Karpas-422 (cell line): Measurements from ENCODE around the gene BPGM. TPM values are rescaled to one million over a fixed set of nuclear protein-coding genes. Genes with fewer than 3 reads are reported as not detected.

Source experiments
- DNase-seq: peaks from one replicate; pipeline ENCODE4 v3.0.0-alpha.2; 2015
- H2AFZ ChIP-seq: fragments of 200-600 bp; sonication (generic); 2 replicates; pipeline ENCODE4 v1.6.1; 2014; ENCODE audit warnings: antibody characterized with exemption, low read length, mixed read lengths
- H3K27ac ChIP-seq: fragments of 200-600 bp; sonication (generic); 2 replicates; pipeline ENCODE4 v1.5.1; 2014; ENCODE audit warnings: mild to moderate bottlenecking, low read length, moderate library complexity
- H3K27me3 ChIP-seq: fragments of 200-600 bp; sonication (generic); 2 replicates; pipeline ENCODE4 v1.6.1; 2014; ENCODE audit warnings: low read length, mixed read lengths
- H3K36me3 ChIP-seq: fragments of 200-600 bp; sonication (generic); 2 replicates; pipeline ENCODE4 v1.6.1; 2014; ENCODE audit warnings: low read length, mixed read lengths; ENCODE audit not compliant: insufficient read depth
- H3K4me1 ChIP-seq: fragments of 200-600 bp; sonication (generic); 2 replicates; pipeline ENCODE4 v1.6.1; 2014; ENCODE audit warnings: mild to moderate bottlenecking, low read length, mixed read lengths
- H3K4me2 ChIP-seq: fragments of 200-600 bp; sonication (generic); 2 replicates; pipeline ENCODE4 v1.6.1; 2014; ENCODE audit warnings: low read length, low read depth, mild to moderate bottlenecking; ENCODE audit not compliant: poor library complexity, severe bottlenecking
- H3K4me3 ChIP-seq: fragments of 200-600 bp; sonication (generic); 2 replicates; pipeline ENCODE4 v1.5.1; 2014; ENCODE audit warnings: mild to moderate bottlenecking, antibody characterized with exemption, low read length, mixed read lengths
- H3K79me2 ChIP-seq: fragments of 200-600 bp; sonication (generic); 2 replicates; pipeline ENCODE4 v1.6.1; 2014; ENCODE audit warnings: mild to moderate bottlenecking, low read length, mixed read lengths
- H3K9ac ChIP-seq: fragments of 200-600 bp; sonication (generic); 2 replicates; pipeline ENCODE4 v1.6.0; 2014; ENCODE audit warnings: low read length
- H3K9me2 ChIP-seq: fragments of 200-600 bp; sonication (generic), shearing (Covaris generic); replicated peaks from 2 replicates; pipeline ENCODE4 v1.6.0; 2014; ENCODE audit warnings: mild to moderate bottlenecking, low read length, moderate library complexity; ENCODE audit not compliant: insufficient read depth
- H3K9me3 ChIP-seq: fragments of 300-700, 200-600 bp; sonication (generic); 2 replicates; pipeline ENCODE4 v1.6.1; 2014; ENCODE audit warnings: low read length, mixed read lengths
- H4K20me1 ChIP-seq: fragments of 200-600 bp; sonication (generic); 2 replicates; pipeline ENCODE4 v1.6.1; 2014; ENCODE audit warnings: mild to moderate bottlenecking, antibody characterized with exemption, low read length, low read depth; ENCODE audit not compliant: insufficient read depth
- total RNA-seq: library from RNA; depleted of rRNA; stranded (reverse); fragments of >200 nt; shearing (Covaris generic); gene quantifications from 2 replicates; pipeline ENCODE4 v1.2.3, GENCODE V29; 2014; ENCODE audit warnings: low replicate concordance

BPGM gene
- total RNA-seq, 1 experiment from 2014 or later, result 11.1 TPM

DNA sequence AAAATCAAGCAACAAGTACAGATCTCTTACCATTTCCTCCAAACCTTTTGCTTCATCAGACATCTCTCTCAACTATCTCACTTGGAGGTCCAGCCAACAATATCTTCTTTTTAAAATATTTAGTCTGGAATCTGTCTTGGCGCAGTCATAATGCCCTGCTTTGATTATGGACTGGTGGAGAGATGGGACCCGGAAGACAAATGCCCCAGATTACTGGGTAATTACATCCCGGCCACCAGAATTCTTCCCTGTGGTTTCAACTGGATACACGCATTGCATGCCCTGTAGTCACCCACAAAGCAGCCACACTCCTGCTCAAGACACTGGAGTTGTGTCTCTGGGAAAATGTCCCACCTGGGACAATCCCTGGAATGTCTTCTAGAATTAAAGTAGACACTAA lies 65.5 kb downstream of the BPGM start:
- Histone ChIP-seq H3K9me3 (no peaks in the 10 kb centered on the region), H3K36me3 (no peaks in the 10 kb centered on the region), H4K20me1 (no peaks in the 10 kb centered on the region), H3K79me2 (no peaks in the 10 kb centered on the region), H3K9me2 (no peaks in the 10 kb centered on the region), H3K9ac (no peak overlapping the region), H3K27ac (no peak overlapping the region), H2AFZ (no peak overlapping the region), H3K27me3 (no peaks in the 10 kb centered on the region), H3K4me1 (no peaks in the 10 kb centered on the region), H3K4me2 (no peak overlapping the region), H3K4me3 (no peak overlapping the region)
- DNase-seq, result no peak

DNA sequence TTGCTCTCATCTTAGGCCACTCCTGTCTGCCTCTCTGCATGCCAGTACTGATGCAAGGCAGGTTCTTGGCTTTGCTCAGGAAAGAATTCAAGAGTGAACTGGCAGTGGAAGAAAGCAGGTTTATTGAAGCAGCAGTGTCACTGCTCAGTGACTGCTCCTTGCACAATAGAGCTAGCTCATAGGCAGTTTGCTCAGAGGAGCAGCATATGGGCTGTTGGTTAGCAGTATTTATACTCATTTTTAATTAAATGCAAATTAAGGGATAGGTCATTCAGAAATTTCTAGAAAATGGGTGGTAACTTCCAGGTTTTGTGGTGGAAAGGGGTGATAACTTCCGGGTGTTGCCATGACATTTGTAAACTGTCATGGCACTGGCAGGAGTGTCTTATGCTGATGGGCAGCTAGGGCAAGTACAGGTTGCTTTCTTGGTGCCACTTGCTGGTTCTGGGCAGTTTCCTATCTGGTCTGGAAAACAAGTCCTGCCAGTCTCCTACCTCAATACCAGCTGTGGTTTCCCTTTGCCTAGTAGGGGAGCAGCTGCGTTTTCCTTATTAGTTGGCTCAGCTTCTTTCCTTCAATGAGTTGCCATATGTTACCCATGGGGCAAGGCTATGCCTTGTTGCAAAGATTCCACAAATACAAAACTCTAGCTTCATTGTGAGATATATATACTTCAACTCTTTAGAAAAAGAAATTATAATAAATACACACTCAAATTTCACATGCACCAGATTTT lies 68.0 kb downstream of the BPGM start:
- Histone ChIP-seq H3K79me2 (no peaks in the 10 kb centered on the region), H3K9me2 (no peaks in the 10 kb centered on the region), H3K27me3 (no peaks in the 10 kb centered on the region), H3K9me3 (no peaks in the 10 kb centered on the region), H3K27ac (no peak overlapping the region), H3K4me1 (no peaks in the 10 kb centered on the region), H3K4me2 (no peak overlapping the region), H3K36me3 (no peaks in the 10 kb centered on the region), H2AFZ (no peak overlapping the region), H3K9ac (no peak overlapping the region), H3K4me3 (no peak overlapping the region), H4K20me1 (no peaks in the 10 kb centered on the region)
- no peak for DNase-seq

DNA sequence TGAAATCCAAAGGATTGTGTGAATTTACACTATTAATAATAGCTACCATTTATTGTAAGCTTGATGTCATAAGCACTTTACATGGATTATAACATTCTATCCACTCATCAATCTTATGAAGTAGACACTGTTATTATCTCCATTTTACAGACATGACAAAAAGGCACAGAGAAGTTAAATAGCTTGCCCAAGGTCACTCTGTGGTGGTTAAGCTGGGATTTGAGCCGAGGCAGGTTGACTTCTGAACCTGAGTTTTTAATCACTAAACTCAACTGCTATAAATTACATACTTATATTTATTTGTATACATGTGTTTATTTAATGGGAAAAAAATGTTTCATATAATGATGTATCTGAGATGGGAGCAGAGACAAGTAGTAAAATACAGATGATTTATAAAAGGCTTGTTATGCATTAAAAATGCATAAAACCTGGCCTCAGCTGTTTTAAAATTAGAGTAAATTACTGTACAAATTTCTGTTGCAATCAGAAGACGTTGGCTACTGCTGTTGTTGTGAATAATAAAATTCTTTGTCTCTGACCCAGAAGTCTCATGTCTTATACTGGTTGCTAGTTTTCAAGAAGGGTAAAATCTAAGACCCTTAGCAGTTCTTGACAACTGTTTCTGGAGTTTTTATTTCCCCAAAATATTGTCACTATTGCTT lies 71.7 kb downstream of the BPGM start:
- no peaks in the 10 kb centered on the region for H3K9me3 ChIP-seq
- no peaks in the 10 kb centered on the region for H4K20me1 ChIP-seq
- H3K4me1 ChIP-seq, result no peaks in the 10 kb centered on the region

DNA sequence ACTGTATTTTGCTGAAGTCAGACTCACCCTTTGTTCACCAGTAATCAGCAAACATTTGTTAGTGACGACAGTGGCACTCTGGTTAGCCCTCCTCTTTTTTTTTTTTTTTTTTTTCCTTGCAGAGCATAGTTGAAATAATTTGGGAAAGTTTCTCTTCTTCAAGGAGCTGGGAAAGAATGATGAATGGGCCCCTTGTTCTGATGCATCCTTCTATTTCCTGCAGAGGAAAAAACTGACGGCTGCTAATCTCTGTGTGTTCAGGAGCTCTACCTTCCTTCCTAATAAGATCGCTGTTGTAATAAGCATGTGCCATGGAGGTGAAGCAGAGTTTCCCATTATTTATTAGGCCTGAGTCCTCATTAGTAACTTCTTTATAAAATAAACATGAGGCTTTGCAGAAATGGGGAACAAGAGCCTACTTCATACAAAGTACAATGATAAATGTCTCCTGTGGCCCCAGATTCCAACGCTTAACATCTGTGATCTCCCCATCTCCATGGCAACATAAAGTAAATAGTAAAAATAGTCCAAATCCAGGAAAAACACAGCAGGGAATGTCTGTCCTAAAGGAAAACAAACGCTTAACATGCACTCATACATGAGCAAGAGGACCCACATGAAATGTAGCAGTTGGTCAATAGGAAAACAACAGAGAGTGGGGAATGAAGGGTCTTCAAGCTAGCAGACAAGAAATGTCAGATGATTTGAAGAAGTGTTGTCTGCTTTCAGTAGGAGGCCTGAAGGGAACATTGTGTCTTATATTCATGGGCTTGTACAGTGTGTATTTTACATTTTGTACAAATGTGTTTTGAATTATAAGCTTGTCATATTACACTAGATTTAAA lies 73.7 kb downstream of the BPGM start:
- H3K9ac ChIP-seq, result no peak overlapping the region

More for the DNA sequence above, 71.7 kb downstream of the BPGM start:
- H3K9ac ChIP-seq, result no peak overlapping the region
- no peak overlapping the region for H3K4me2 ChIP-seq
- H3K27ac ChIP-seq, result no peak overlapping the region
- H3K27me3 ChIP-seq, result no peaks in the 10 kb centered on the region
- no peak overlapping the region for H2AFZ ChIP-seq
- H3K9me2 ChIP-seq, result no peaks in the 10 kb centered on the region
- no peak for DNase-seq
- no peaks in the 10 kb centered on the region for H3K36me3 ChIP-seq
- H3K4me3 ChIP-seq, result no peak overlapping the region
- no peaks in the 10 kb centered on the region for H3K79me2 ChIP-seq

DNA sequence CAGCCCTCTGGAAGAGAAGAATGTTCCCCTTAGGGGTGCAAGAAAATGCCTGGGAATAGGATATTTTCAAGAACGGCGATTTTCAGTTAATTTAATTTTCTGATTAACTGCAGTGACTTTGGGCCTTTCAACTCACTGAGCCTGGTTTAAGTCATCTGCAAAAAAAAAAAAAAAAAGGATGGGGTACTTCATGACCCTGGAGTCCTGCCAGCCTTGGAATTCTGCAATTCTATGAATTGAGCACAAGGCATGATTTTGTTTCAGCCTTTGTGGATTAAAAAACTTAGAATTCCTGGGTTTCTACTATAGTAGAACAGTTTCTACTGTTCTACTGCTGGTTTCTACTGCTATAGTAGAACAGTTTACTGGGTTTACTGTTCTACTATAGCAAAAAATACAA lies 74.5 kb downstream of the BPGM start:
- H4K20me1 ChIP-seq, result no peaks in the 10 kb centered on the region
- no peak overlapping the region for H3K27ac ChIP-seq
- no peaks in the 10 kb centered on the region for H3K9me2 ChIP-seq
- H3K9ac ChIP-seq, result no peak overlapping the region
- no peaks in the 10 kb centered on the region for H3K9me3 ChIP-seq
- DNase-seq, result no peak
- no peaks in the 10 kb centered on the region for H3K4me1 ChIP-seq
- H3K4me3 ChIP-seq, result no peak overlapping the region
- H3K79me2 ChIP-seq, result no peaks in the 10 kb centered on the region
- no peak overlapping the region for H2AFZ ChIP-seq
- no peaks in the 10 kb centered on the region for H3K36me3 ChIP-seq
- H3K4me2 ChIP-seq, result no peak overlapping the region
- no peaks in the 10 kb centered on the region for H3K27me3 ChIP-seq

More for the DNA sequence above, 73.7 kb downstream of the BPGM start:
- Histone ChIP-seq H3K9me3 (no peaks in the 10 kb centered on the region), H3K4me2 (no peak overlapping the region), H3K27ac (no peak overlapping the region), H2AFZ (no peak overlapping the region), H3K27me3 (no peaks in the 10 kb centered on the region), H3K9me2 (no peaks in the 10 kb centered on the region), H3K79me2 (no peaks in the 10 kb centered on the region), H3K4me3 (no peak overlapping the region), H4K20me1 (no peaks in the 10 kb centered on the region), H3K36me3 (no peaks in the 10 kb centered on the region), H3K4me1 (no peaks in the 10 kb centered on the region)
- DNase-seq, result no peak

DNA sequence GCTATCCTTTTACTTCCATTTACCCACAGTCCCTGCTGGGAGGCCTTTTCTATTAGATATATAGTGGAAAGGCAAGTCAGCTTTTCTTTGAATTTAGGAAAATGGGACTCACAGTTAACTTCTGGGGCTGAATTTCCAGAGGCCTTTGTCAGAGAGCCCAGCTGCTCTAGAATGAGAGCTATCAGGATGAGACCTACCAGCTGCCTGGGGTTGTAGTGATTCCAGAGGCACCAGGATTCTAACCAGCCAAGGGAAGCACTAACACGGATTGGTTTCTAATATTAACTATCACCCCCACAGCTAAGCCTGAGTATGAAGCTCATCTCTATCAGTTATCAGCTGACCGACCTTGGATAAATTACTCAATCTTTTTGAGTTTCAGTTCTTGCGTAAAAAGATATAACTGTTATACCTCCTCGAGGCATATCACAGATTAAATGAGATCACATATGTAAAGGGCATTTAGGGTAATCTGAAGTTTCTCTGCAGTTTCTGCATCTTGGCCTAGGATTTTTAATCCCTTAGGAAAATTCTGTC lies 76.2 kb downstream of the BPGM start:
- Histone ChIP-seq H3K27ac (no peak overlapping the region), H2AFZ (no peak overlapping the region), H3K9ac (no peak overlapping the region), H3K4me3 (no peak overlapping the region), H3K79me2 (no peaks in the 10 kb centered on the region), H3K9me2 (no peaks in the 10 kb centered on the region), H3K36me3 (no peaks in the 10 kb centered on the region), H3K27me3 (no peaks in the 10 kb centered on the region), H3K4me1 (no peaks in the 10 kb centered on the region), H4K20me1 (no peaks in the 10 kb centered on the region), H3K4me2 (no peak overlapping the region), H3K9me3 (no peaks in the 10 kb centered on the region)
- DNase-seq, result no peak

DNA sequence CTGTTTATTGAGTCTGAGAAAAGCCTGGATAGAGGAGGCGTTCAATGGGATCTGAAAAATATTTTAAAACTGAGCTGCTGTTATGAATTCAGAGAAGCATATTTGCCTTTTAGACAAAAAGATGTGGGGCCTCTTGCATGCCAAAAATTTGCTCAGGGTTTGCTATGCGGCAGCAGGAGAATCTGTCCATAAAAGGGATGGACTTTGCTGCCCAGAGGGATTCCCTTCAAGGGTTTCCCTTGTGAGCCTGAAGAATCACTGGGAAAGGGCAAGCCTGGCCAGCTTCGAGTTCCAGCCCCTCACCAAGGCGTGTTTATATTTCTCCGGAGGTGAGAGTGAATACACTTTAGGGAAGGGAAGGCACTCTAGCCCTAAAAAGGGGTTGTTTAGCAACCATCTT lies 77.2 kb downstream of the BPGM start:
- Histone ChIP-seq H4K20me1 (no peaks in the 10 kb centered on the region), H3K4me1 (no peaks in the 10 kb centered on the region), H3K9me2 (no peaks in the 10 kb centered on the region), H2AFZ (no peak overlapping the region), H3K9ac (no peak overlapping the region), H3K9me3 (no peaks in the 10 kb centered on the region), H3K27me3 (no peaks in the 10 kb centered on the region), H3K4me2 (no peak overlapping the region), H3K4me3 (no peak overlapping the region), H3K36me3 (no peaks in the 10 kb centered on the region), H3K27ac (no peak overlapping the region), H3K79me2 (no peaks in the 10 kb centered on the region)
- DNase-seq, result no peak

DNA sequence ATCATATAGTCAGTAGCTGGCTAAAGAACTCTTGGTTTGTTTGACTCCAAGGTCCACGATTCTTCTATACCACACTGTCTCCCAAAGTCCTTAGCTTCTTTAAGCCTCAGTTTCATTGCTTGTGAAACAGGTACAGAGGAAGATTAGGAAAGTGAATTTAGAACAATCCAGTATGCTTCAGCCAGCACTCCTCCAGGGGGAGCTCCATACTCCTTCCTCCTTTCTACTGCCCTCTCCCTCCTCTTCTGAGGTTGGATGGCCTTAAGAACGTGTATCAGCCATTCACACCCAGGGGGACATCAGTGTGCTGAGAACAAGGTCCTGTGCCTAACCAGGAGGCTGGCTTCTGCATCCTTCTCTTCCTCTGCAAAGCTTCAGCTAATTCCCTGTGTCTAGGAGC lies 78.0 kb downstream of the BPGM start:
- H4K20me1 ChIP-seq, result no peaks in the 10 kb centered on the region
- no peak overlapping the region for H3K4me3 ChIP-seq
- H3K9me2 ChIP-seq, result no peaks in the 10 kb centered on the region
- no peak overlapping the region for H2AFZ ChIP-seq
- peak; percentile 57 for DNase-seq
- no peaks in the 10 kb centered on the region for H3K79me2 ChIP-seq
- no peak overlapping the region for H3K9ac ChIP-seq
- H3K27me3 ChIP-seq, result no peaks in the 10 kb centered on the region
- H3K27ac ChIP-seq, result no peak overlapping the region
- H3K36me3 ChIP-seq, result no peaks in the 10 kb centered on the region
- H3K4me1 ChIP-seq, result no peaks in the 10 kb centered on the region
- H3K9me3 ChIP-seq, result no peaks in the 10 kb centered on the region
- H3K4me2 ChIP-seq, result no peak overlapping the region
